Stimulated activated CD4-positive, alpha-beta T cell treated with anti-CD3 and anti-CD28 coated beads, Interleukin-1b, Interleukin-23, amount 100 ng/mL, for 1 hour (primary cell): ENCODE measurements around the gene HES4.
A peak's percentile ranks its signal among the peaks of the same experiment; 100 is the strongest.
"Not testable (repeated sequence)": the region's sequence is repeated elsewhere in the genome, so short reads cannot be mapped to it uniquely, and the experiment has no call there.

Experiments used
- DNase-seq, 2 donors: peaks; one replicate each; pipeline ENCODE4 v3.0.0-alpha.2; 2020; ENCODE audit warnings: low read depth in 2 of 2

Gene HES4

DNA sequence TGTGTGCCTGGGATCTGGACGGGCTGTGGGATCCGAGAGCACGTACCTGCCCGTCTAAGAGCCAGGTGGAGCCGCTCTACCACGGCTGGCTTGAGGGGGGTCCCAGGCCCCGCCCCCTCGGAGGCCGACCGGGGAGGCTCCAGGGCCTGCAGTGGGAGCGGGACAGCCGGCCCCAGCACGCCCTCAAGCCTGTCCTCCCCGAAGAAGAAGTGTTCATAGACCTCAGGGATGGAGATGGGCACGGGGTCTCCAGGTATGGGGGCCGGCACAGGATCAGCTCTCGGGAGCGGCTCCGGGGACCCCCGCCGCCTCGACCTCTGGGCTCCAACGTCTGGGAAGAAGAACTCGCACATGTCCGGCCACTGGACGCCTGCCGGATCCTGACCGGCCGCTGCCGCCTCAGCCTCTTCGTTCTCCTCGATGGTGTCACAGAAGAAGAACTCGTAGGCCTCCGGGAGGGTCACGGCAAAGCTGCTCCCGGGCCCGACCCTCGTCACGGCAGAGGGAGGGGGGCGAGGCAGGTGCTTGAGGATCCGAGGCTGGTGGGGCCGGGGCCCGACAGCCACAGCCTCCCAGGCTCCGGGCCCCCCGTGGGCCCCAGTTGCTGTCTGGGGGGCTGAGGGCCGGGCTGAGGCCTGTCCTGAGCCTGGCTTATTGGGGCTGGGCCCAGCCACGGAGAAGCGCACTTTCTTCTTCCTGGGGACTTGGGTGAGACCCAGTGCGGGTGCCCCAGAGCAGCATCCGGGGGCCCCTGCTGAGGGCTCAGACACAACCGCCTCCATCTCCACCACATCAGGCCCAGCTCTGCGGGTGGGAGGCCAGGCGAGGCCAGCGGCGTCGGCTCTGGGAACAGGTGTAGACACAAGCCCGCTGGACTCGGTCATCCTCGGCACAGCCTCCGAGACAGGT is 20.8 kb downstream of the HES4 start:
- DNase-seq = no peak

DNA sequence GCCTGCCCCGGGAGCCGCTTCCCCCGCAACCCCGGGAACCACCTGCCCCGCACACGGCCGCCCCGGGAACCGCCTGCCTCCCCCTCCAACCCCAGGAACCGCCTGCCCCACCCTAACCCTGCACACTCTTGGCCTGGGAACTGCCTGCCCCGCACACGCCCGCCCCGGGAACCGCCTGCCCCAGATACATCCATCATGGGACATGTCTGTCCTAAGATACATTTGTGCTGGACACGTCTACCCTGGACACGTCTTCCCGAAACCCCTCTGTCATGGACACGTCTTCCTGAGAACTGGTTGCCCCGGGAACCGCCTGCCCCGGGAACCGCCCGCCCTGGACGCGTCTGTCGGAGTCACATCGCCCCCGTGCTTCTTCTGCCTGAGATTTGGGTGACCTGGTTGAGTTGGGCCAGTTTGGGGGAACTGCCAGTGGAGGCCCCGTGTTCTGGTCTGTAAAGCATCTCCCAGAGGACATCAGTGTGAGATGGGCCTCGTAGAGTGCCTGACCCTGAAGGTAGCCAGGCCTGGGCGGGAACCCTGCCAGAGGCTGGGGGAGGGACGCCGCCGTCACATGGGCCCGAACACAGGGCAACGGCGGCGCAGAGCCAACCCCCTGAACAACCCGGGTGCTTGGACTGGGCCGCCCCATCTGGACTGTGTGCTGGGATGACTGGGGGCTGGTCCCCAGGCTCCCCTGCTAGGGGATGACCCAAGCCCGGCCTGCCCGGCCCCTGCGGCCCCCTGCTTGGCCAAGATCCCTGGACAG is 21.6 kb downstream of the HES4 start:
- DNase-seq = no peak

DNA sequence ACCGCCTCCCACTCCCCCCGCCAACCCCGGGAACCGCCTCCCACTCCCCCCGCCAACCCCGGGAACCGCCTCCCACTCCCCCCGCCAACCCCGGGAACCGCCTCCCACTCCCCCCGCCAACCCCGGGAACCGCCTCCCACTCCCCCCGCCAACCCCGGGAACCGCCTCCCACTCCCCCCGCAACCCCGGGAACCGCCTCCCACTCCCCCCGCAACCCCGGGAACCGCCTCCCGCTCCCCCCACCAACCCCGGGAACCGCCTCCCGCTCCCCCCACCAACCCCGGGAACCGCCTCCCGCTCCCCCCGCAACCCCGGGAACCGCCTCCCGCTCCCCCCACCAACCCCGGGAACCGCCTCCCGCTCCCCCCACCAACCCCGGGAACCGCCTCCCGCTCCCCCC is 23.1 kb downstream of the HES4 start:
- not testable (repeated sequence) for DNase-seq

DNA sequence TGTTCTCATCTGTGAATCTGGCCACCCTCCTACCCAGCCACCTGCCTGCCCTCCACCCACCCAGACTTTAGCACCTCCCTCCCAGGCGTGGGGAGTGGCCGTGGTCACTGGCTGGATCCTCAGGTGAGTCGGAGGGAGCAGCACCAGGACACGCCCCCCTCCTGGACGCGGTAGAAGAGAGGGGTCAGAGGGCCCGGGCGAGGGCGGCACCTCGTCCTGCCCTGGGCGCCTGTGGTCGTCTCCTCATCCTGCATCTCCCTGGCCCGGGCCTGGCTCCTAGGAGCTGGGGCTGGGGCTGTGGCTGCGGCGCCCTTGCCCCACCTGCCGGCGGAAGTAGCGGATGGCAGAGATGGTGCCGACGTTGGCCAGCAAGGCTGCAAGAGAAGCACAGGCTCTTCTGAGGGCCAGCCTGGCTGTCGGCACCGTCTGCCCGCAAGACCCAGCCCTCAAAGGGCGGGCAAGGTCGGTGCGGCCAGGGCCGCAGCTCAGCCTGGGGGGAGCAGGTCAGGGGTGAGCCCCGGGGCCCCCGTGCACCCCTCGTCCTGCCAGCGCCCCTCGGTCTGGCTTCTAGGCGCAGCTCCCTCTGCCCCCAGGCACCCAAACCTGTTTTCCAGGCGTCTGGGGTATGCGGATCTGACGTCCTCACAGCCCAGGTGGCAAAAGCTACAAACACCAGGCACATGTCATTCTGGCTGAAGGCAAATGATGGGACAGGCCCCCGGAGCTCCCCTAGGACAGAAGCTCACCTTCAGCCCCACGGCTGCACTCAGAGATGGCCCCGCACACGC is 23.8 kb downstream of the HES4 start:
- DNase-seq = no peak

DNA sequence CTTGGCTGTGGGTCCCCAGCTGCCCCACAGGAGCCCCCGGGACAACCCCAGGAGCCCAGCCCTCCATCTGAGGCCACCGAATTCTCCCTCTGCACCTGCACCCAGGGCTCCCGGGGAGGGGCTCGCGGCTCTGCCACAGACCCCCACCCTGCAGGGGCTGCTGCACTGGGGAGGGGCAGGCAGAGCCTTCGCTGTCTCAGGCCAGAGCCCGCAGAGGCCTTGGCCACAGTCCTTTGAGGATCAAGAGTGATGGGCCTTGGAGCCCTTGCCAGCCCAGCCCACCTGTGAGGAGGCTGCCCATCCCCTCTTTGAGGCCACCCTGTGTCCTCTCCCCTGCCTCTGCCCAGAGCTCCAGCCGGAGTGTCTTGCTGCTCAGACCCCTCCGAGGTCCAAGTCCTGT is 24.5 kb downstream of the HES4 start:
- no peak for DNase-seq

DNA sequence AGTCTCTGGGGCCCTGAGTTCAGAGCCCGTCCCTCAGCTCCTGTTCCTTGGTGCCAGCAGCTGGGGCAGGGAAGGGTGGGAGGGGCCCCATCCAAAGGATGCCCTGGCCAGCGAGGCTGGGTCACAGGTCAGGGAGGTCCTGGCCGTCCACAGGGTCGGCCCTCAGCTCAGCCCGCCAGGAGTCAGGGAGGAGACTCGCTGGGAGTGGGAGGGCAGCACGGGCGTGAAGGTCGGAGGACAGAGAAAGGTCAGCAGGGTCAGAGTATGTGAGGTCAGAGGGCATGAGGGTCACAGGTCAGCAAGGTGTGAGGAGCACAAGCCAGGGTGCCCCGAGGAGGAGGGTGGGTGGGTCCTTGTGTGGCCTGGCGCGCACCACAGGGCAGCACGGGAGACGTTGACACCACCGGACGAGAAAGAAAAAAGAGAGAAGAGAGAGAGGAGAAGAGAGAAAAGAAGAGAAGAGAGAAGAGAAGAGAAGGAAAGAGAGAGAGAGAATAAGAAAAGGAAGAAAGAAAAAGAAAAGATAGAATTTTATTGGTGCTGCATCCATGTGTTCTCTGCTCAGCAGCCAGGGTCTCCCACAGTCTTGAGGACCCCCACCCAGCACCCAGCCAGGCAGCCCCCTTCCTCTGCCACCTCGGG is 25.1 kb downstream of the HES4 start:
- no peak for DNase-seq

DNA sequence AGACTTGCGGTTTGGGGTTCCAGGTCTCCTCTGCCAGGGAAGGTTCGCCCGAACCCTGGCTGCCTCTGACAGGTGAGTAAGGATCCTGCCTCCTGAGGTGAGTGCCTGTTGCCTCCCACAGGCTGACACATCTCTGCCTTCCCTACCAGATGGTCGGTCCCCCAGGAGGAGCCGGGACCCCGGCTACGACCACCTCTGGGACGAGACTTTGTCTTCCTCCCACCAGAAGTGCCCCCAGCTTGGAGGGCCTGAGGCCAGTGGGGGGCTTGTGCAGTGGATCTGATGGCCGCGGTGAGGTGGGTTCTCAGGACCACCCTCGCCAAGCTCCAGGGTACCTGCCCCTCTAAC is 25.6 kb downstream of the HES4 start:
- no peak for DNase-seq

DNA sequence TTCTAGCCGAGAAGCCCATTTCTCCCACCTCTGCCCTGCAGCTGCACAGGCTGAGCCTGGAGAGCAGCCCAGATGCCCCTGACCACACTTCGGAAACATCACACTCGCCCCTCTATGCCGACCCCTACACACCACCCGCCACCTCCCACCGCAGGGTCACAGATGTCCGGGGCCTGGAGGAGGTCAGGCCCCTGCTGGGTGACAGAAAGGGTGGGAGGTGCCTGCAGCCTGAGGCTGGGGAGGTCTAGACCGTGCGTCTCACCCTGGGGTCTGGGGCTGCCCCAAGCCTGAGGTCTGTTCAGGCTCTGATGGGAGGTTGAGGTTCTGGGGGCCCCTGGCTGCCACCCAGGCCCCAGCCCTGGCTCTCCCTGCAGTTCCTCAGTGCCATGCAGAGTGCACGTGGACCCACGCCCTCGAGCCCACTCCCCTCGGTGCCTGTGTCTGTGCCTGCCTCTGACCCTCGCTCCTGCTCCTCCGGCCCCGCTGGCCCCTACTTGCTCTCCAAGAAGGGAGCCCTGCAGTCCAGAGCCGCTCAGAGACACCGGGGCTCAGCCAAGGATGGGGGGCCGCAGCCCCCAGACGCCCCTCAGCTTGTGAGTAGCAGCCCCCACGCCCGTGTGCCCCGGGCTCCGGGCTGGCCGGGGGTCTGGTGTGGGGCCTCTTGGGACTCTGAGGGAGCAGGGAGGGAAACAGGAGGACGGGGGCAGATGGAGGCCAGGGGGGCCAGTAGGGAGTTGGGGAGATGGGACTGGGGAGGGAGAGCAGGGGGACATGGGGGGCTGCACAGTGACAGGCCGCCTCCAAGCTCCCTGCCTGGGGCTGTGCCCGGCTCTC is 26.2 kb downstream of the HES4 start:
- no peak for DNase-seq

DNA sequence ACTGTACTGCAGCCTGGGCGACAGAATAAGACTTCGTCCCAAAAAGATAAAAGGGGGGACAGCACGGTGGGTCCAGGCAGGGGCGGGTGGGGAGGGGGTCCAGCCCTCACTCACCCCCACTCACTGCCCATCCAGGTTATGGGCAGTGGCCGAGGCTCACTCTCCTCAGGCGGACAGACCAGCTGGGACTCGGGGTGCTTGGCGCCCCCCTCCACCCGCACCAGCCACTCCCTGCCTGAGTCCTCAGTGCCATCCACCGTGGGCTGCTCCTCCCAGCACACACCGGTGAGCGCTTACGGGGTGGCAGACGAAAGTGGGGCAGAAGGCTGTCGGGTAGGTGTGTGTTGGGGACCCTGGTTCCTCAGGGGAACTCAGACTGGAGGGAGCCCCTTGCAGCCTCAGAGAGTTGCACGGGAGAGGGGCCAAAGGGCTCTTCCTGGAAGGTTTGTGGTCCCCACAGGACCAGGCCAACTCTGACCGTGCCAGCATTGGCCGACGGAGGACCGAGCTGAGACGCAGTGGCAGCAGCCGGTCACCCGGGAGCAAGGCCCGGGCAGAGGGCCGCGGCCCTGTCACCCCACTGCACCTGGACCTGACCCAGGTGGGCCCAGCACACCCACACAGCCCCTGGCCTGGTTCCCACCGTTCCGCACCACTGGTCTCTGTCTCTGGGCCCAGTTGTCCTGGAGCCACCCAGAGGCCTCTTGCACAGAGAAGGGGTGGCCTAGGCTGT is 27.0 kb downstream of the HES4 start:
- DNase-seq = no peak

DNA sequence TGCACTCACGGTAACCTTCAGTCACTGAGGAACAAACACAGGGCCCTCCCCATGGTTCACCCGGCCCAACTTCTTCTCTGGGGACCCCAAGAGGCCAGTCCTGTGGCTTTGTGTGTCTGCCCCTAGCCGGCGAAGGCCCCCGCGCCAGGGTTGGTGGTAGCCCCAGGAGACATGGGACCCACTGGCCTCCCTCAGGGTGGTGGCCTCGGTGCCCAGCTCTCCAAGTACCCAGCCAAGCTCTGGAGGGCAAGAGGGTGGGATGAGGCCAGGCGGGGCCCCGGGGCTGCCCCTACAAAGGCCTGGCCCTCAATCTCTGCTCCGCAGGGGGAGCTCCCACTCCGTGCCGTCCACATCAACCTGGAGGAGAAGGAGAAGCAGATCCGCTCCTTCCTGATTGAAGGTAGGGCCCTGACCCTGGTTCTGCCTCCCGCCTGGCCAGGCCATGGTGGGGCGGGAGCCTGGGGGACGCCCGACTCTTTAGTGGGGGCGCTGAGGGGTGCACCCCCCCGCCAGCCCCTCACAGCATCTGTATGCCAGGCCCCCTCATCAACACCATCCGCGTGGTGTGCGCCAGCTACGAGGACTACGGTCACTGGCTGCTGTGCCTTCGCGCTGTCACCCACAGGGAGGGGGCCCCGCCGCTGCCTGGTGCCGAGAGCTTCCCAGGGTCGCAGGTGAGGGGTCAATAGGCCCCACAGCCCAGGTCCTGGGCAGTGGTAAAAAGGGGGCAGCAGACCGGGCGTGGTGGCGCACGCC is 28.0 kb downstream of the HES4 start:
- no peak for DNase-seq

DNA sequence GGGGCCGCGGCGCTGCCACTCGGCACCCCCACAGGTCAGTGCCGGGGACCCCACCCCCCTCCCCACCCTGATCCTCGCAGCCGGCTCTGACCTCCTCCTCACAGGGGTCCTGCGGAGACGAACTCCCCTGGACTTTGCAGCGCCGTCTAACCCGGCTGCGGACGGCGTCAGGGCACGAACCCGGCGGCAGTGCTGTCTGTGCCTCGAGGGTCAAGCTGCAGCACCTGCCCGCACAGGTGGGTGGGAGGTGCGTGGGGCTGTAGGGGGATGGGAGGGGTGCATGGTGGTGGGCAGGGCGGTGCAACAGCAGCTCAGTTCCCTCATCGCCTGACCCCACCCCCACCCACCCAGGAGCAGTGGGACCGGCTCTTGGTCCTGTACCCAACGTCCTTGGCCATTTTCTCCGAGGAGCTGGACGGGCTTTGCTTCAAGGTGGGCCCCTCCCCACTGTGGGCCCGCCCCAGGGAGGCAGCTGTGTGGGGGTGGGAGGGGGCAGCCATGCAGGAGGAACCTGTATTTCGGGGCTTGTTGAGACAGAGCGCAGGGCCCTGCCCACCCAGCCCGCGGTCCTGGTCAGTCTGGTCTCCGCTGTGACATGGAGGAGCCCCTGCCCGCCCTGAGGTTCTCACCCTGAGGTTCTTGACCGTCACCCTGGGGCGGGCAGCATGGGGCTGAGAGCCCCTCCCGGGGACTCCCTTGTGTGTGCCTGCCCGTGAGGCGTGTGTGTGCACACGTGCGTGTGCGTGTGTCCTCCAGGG is 28.7 kb downstream of the HES4 start:
- no peak for DNase-seq

DNA sequence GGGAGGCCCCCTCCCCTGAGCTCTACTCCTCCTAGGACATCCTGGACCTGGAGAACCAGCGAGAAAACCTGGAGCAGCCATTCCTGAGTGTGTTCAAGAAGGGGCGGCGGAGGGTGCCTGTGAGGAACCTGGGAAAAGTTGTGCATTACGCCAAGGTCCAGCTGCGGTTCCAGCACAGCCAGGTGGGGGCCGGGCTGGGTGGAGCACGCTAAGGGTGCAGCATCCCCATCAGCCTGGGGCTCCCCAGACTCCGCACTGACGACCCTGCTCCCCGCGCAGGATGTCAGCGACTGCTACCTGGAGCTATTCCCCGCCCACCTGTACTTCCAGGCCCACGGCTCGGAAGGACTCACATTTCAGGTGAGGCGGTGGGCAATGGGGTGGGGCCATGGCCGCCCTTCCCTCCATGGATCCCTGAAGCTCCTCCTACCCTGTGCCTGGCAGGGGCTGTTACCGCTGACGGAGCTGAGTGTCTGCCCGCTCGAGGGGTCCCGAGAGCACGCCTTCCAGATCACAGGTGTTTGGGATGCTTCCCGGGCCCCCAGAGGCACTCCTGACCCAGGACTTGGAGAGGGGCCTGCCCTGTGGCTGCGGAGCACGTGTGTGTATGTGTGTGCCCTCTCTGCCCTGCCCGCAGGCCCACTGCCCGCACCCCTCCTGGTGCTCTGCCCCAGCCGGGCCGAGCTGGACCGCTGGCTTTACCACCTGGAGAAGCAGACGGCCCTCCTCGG is 29.5 kb downstream of the HES4 start:
- no peak for DNase-seq

DNA sequence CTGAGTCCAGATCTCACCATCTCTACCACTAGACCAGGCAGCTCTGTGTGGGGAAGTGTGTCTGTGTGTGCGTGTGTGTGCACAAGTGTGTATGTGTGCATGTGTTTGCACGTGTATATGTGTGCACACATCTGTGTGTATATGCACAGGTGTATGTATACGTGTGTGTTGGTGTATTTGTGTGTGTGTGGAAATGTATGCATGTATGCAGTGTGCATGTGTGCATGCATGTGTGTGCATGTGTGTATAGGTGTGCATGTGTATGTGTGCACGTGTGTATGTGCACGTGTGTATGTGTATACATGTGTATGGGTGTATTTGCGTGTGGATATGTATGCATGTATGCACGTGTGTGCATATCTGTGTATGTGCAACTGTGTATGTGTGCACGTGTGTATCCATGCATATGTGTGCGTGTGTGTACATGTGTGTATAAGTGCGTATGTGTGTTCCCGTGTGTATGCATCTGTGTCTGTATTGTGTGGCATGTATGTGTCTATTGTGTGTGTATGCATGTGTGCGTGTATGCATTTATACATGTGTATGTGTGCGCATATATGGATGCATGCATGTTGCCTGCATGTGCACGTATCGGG is 30.5 kb downstream of the HES4 start:
- no peak for DNase-seq

DNA sequence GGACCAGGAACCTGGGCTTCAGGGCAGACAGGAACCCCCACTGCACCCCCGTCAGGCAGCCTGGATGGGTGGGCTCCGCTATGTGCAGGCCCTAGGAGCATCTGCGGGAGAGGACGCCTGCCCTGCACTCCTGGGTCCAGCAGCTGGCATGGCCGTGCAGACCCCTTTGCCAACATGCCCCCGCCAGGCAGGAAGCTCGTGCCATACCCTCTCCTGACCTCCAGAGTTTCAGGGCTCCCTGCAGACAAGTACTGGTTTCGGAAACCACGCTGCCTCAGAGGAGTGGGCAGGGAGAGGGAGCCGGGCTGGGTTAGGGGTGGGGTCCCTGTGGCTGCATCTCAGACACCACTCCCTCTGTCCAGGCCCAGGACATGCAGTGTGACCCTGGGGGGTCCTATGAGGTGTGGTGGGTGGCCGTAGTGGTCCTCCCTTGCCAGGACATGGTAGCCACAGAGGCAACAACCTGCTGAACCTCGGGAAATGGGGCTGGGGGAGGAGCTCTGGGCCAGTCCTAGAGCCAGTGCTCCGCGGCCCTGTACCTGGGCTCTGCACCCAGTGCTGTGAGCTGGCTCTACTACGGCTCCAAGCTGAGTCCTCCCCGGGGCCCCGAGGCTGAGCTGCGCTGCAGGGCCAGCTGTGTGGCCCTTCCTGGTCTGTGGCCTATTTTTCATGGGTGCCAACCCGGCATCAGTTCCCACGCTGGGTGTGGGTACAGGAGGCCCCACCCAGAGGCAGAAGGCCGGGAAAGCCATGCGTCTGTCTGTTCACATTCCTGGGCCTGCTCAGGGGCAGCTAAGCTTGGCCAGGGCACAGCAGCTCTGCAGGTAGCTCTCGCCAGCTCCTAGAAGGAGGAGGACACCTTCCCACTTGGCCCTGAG is 32.2 kb downstream of the HES4 start:
- DNase-seq = no peak

DNA sequence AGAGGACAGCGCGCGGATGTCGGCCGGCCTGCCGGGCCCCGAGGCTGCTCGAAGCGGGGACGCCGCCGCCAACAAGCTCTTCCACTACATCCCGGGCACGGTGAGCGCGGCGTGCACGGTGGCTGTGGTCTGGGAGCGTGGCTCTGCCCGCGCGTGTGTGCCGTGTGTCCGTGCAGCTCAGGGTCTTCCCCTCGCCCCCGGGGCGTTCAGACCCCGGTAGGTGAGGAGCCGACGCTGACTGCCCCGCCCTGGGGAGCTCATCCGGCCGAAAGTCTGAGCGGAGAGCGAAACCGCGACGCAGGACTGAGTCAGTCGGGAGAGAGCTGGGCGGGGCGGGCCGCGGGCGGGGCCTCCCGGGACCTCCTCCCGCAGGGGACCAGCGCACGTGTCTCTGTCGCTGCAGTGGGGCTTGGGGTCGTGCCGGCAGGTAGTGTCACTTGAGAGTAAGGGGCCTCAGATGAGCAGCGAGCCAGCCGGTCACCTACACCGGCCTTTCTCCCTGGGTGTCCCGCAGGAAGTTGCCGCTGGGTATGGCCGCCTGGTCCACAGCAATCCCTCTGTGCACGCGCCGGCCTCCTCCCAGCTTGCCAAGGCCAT is 33.1 kb downstream of the HES4 start:
- DNase-seq = peak; percentile 52 to 76

DNA sequence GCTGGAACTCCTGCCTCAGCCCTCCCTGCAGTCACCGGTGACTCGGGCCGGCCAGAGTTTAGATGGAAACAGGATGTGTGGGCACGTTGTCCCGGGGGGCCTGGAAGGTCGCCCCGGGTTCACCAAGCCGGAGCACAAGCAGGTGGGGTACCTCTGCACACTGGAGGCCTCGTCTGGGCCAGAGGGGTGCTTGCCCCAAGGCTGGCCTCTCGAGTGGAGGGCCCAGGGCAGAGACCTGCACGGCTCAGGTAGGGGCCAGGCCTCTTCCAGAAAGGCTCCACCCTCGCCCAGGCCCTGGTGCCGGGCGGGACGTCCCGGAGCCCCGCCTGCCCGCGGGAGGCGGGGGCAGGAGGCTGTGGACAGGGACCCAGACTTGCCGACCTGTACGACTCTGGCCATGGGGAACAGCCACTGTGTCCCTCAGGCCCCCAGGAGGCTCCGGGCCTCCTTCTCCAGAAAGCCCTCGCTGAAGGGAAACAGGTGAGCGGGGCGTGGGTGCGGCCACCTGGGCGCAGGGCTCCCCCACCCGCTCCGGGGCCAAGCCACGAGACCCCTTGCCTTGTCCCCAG is 33.7 kb downstream of the HES4 start, which contains the start of gene PLEKHN1:
PLEKHN1 (plus strand) TSS at position 348 of the 569 bp plus-strand sequence; CDS start at position 398, 50 bp downstream.
- DNase-seq = no peak
